HCT116 (cell line): ENCODE data around the gene DEFB123. TPM values are rescaled to one million over a fixed set of nuclear protein-coding genes. Genes with fewer than 3 reads are reported as not detected.

Source experiments
- ATAC-seq: fragments of 200-7000 bp; cut with Tn5 transposase; 2 replicates; pipeline ENCODE4 v1.9.1; 2020; ENCODE audit warnings: mild to moderate bottlenecking, moderate library complexity
- BruUV-seq: library from RNA; stranded (reverse); fragments of 400-500 nt; replicated peaks from 2 replicates; lab custom pipeline; 2021; lab: Mats Ljungman, UMichigan
- CTCF ChIA-PET: fragments of 300-600 bp; sonication (Branson Sonifier 250); formaldehyde crosslinking; loops from one replicate; lab custom pipeline; 2021; ENCODE audit warnings: antibody characterized with exemption; lab: Charles Lee
- POLR2A ChIA-PET: fragments of 300-600, 350-600 bp; sonication (Branson Sonifier 250); formaldehyde crosslinking; loops from one replicate; lab custom pipeline; 2021; ENCODE audit warnings: antibody characterized with exemption; lab: Charles Lee
- RAD21 ChIA-PET, 2 experiments: fragments of 300-600 bp; sonication (Branson Sonifier 250); formaldehyde crosslinking; loops; one replicate each; lab custom pipeline; 2023; ENCODE audit warnings: low total read pairs in 2 of 2; ENCODE audit not compliant: uncharacterized antibody in 2 of 2, unreplicated experiment in 2 of 2, low non-redundant PET in 1 of 2; lab: Charles Lee
- DNase-seq: peaks from one replicate; pipeline ENCODE4 v3.0.0-alpha.2; 2010; ENCODE audit warnings: low read depth, low spot score
- H2AFZ ChIP-seq: fragments of 200-600 bp; shearing (Covaris generic), sonication (generic); 2 replicates; pipeline ENCODE4 v1.6.1; 2017; ENCODE audit warnings: low read depth, mixed run types, mixed read lengths, antibody characterized with exemption, low read length; ENCODE audit not compliant: poor library complexity, severe bottlenecking
- H3K27ac ChIP-seq: 2 replicates; pipeline ENCODE4 v1.5.1; 2012; ENCODE audit warnings: low read depth, low read length
- H3K27me3 ChIP-seq: fragments of 200-600 bp; sonication (generic); 2 replicates; pipeline ENCODE4 v1.6.1; 2016; ENCODE audit warnings: mixed run types, low read length, mixed read lengths; ENCODE audit not compliant: insufficient read depth
- H3K36me3 ChIP-seq, 2 experiments: fragments of 200-500 bp in 1 of 2; fragments of 200-600 bp in 1 of 2; sonication (Bioruptor generic) in 1 of 2; sonication (generic) in 1 of 2; 2 replicates each; pipeline versions ENCODE4 v1.5.1 to v1.6.1; 2014 to 2016; ENCODE audit warnings: low read length in 2 of 2, inconsistent platforms in 1 of 2, mixed read lengths in 1 of 2, mixed run types in 1 of 2; ENCODE audit not compliant: insufficient read depth in 2 of 2, control insufficient read depth in 1 of 2
- H3K4me1 ChIP-seq, 2 experiments: fragments of 200-600 bp in 1 of 2; sonication (generic) in 1 of 2; 2 replicates each; pipeline versions ENCODE4 v1.5.1 to v1.6.1; 2012 to 2017; ENCODE audit warnings: low read length in 2 of 2, inconsistent platforms in 1 of 2, mild to moderate bottlenecking in 1 of 2, mixed read lengths in 1 of 2, mixed run types in 1 of 2, moderate library complexity in 1 of 2; ENCODE audit not compliant: insufficient read depth in 2 of 2, control insufficient read depth in 1 of 2
- H3K4me2 ChIP-seq: fragments of 200-600 bp; sonication (generic); 2 replicates; pipeline ENCODE4 v1.6.1; 2017; ENCODE audit warnings: mixed run types, low read length, mixed read lengths
- H3K4me3 ChIP-seq, 2 experiments: fragments of 200-600 bp in 1 of 2; sonication (generic) in 1 of 2; replicated peaks in 1 of 2; 2 replicates each; pipeline ENCODE4 v1.5.1; 2011 to 2016; ENCODE audit warnings: low read length in 2 of 2, control low read depth in 1 of 2, low read depth in 1 of 2, mild to moderate bottlenecking in 1 of 2, mixed read lengths in 1 of 2, mixed run types in 1 of 2
- H3K79me2 ChIP-seq: fragments of 200-600 bp; sonication (generic); 2 replicates; pipeline ENCODE4 v1.6.1; 2017; ENCODE audit warnings: mild to moderate bottlenecking, mixed run types, low read length, moderate library complexity, mixed read lengths; ENCODE audit not compliant: insufficient read depth
- H3K9ac ChIP-seq: fragments of 200-600 bp; sonication (generic); 2 replicates; pipeline ENCODE4 v1.6.1; 2016; ENCODE audit warnings: low read length, mixed read lengths
- H3K9me2 ChIP-seq: fragments of 200-600 bp; sonication (generic), shearing (Covaris generic); 2 replicates; pipeline ENCODE4 v1.6.1; 2017; ENCODE audit warnings: mixed run types, mild to moderate bottlenecking, moderate library complexity; ENCODE audit not compliant: insufficient read depth
- H3K9me3 ChIP-seq, 2 experiments: fragments of 200-500 bp in 1 of 2; fragments of 200-600 bp in 1 of 2; sonication (Bioruptor generic) in 1 of 2; sonication (generic) in 1 of 2; 2 replicates each; pipeline ENCODE4 v1.6.1; 2014 to 2017; ENCODE audit warnings: low read length in 2 of 2, mixed read lengths in 2 of 2, inconsistent platforms in 1 of 2, low read depth in 1 of 2, mild to moderate bottlenecking in 1 of 2, mixed run types in 1 of 2, moderate library complexity in 1 of 2; ENCODE audit not compliant: control insufficient read depth in 1 of 2, insufficient read depth in 1 of 2
- H4K20me1 ChIP-seq: fragments of 200-600 bp; sonication (generic), shearing (Covaris generic); 2 replicates; pipeline ENCODE4 v1.6.1; 2017; ENCODE audit warnings: mixed run types, mild to moderate bottlenecking, moderate library complexity; ENCODE audit not compliant: insufficient read depth
- EGR1 ChIP-seq: IDR thresholded peaks from 2 replicates; pipeline ENCODE4 v1.6.1; 2012; ENCODE audit warnings: low read depth
- ELF1 ChIP-seq: IDR thresholded peaks from 2 replicates; pipeline ENCODE4 v1.6.1; 2012; ENCODE audit warnings: low read depth, borderline replicate concordance
- EZH2 ChIP-seq: fragments of 200-600 bp; sonication (generic); IDR thresholded peaks from 2 replicates; pipeline ENCODE4 v1.6.1; 2017; ENCODE audit warnings: antibody characterized with exemption, mixed run types
- RAD21 ChIP-seq: IDR thresholded peaks from 2 replicates; pipeline ENCODE4 v1.6.1; 2012; ENCODE audit warnings: low read depth, mild to moderate bottlenecking
- SP1 ChIP-seq: IDR thresholded peaks from 2 replicates; pipeline ENCODE4 v1.6.1; 2012; ENCODE audit warnings: low read depth
- intact Hi-C: fragments of 100-400 bp; cut with micrococcal nuclease; formaldehyde crosslinking; loops from 2 replicates; pipeline ENCODE4 v1.10.0; 2022
- total RNA-seq: library from RNA; stranded (reverse); gene quantifications from one replicate; pipeline ENCODE4 v1.2.1, GENCODE V29; 2021; ENCODE audit not compliant: unreplicated experiment
- TF ChIP-seq, protein P1 (sequence below): IDR thresholded peaks from 2 replicates; pipeline ENCODE4 v1.6.1; 2011; ENCODE audit warnings: mild to moderate bottlenecking, low read length, moderate library complexity; ENCODE audit not compliant: insufficient replicate concordance; ENCODE audit errors: extremely low read depth
- TF ChIP-seq, protein P2 (sequence below): IDR thresholded peaks from 2 replicates; pipeline ENCODE4 v1.6.1; 2012; ENCODE audit warnings: low read depth

DEFB123 gene
- total RNA-seq, 1 experiment from 2014 or later, result not detected

- DNase-seq (no peak), ATAC-seq (no peak)
- BruUV-seq, result no TSS peak
- Histone ChIP-seq H3K9ac (no peak overlapping the region), H3K27ac (no peak overlapping the region), H3K79me2 (no peaks in the 10 kb centered on the region), H3K4me3 (no peak overlapping the region), H4K20me1 (no peaks in the 10 kb centered on the region), H3K36me3 (no peaks in the 10 kb centered on the region), H3K4me1 (no peaks in the 10 kb centered on the region), H3K27me3 (no peaks in the 10 kb centered on the region), H3K4me2 (no peak overlapping the region), H2AFZ (no peak overlapping the region), H3K9me3 (no peaks in the 10 kb centered on the region), H3K9me2 (no peaks in the 10 kb centered on the region)
- no peak for TF ChIP-seq EGR1
- no peak for TF ChIP-seq SP1
- no peak for TF ChIP-seq EZH2
- no peak for TF ChIP-seq ELF1
- no peak for TF ChIP-seq RAD21
- TF ChIP-seq, protein P1, sequence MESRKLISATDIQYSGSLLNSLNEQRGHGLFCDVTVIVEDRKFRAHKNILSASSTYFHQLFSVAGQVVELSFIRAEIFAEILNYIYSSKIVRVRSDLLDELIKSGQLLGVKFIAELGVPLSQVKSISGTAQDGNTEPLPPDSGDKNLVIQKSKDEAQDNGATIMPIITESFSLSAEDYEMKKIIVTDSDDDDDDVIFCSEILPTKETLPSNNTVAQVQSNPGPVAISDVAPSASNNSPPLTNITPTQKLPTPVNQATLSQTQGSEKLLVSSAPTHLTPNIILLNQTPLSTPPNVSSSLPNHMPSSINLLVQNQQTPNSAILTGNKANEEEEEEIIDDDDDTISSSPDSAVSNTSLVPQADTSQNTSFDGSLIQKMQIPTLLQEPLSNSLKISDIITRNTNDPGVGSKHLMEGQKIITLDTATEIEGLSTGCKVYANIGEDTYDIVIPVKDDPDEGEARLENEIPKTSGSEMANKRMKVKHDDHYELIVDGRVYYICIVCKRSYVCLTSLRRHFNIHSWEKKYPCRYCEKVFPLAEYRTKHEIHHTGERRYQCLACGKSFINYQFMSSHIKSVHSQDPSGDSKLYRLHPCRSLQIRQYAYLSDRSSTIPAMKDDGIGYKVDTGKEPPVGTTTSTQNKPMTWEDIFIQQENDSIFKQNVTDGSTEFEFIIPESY, result no peak
- TF ChIP-seq, protein P2, sequence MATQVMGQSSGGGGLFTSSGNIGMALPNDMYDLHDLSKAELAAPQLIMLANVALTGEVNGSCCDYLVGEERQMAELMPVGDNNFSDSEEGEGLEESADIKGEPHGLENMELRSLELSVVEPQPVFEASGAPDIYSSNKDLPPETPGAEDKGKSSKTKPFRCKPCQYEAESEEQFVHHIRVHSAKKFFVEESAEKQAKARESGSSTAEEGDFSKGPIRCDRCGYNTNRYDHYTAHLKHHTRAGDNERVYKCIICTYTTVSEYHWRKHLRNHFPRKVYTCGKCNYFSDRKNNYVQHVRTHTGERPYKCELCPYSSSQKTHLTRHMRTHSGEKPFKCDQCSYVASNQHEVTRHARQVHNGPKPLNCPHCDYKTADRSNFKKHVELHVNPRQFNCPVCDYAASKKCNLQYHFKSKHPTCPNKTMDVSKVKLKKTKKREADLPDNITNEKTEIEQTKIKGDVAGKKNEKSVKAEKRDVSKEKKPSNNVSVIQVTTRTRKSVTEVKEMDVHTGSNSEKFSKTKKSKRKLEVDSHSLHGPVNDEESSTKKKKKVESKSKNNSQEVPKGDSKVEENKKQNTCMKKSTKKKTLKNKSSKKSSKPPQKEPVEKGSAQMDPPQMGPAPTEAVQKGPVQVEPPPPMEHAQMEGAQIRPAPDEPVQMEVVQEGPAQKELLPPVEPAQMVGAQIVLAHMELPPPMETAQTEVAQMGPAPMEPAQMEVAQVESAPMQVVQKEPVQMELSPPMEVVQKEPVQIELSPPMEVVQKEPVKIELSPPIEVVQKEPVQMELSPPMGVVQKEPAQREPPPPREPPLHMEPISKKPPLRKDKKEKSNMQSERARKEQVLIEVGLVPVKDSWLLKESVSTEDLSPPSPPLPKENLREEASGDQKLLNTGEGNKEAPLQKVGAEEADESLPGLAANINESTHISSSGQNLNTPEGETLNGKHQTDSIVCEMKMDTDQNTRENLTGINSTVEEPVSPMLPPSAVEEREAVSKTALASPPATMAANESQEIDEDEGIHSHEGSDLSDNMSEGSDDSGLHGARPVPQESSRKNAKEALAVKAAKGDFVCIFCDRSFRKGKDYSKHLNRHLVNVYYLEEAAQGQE, result no peak
- ChIA-PET POLR2A (no interaction called here), RAD21 (no interaction called here), CTCF (no interaction called here)
- intact Hi-C loops, result no loop called here
Observed at GRCh38 chr20:31473331-31474096, 33.1 kb downstream of the DEFB123 start.
